KMS-11 (cell line): ENCODE measurements around the gene STAP1.

Source experiments
- H2AFZ ChIP-seq: fragments of 200-600 bp; sonication (generic); 2 replicates; pipeline ENCODE4 v1.6.1; 2016; ENCODE audit warnings: antibody characterized with exemption, mixed run types, low read depth
- H3K27ac ChIP-seq: fragments of 200-600 bp; sonication (generic); 2 replicates; pipeline ENCODE4 v1.6.1; 2016; ENCODE audit warnings: mild to moderate bottlenecking, mixed run types
- H3K27me3 ChIP-seq: fragments of 200-600 bp; sonication (generic); 2 replicates; pipeline ENCODE4 v1.6.1; 2017; ENCODE audit warnings: mild to moderate bottlenecking, low read depth, mixed run types, moderate library complexity; ENCODE audit not compliant: insufficient read depth
- H3K36me3 ChIP-seq: fragments of 200-600 bp; sonication (generic); 2 replicates; pipeline ENCODE4 v1.6.1; 2017; ENCODE audit warnings: mild to moderate bottlenecking, mixed run types; ENCODE audit not compliant: insufficient read depth
- H3K4me1 ChIP-seq: fragments of 200-600 bp; sonication (generic); 2 replicates; pipeline ENCODE4 v1.6.1; 2016; ENCODE audit warnings: mild to moderate bottlenecking, low read depth, mixed run types; ENCODE audit not compliant: poor library complexity, severe bottlenecking
- H3K4me2 ChIP-seq: fragments of 200-600 bp; sonication (generic); 2 replicates; pipeline ENCODE4 v1.7.0; 2016; ENCODE audit warnings: mild to moderate bottlenecking, mixed run types
- H3K4me3 ChIP-seq: fragments of 200-600 bp; sonication (generic); IDR thresholded peaks from 2 replicates; pipeline ENCODE4 v1.6.1; 2017; ENCODE audit warnings: low read depth, low read length, mixed read lengths; ENCODE audit not compliant: insufficient read depth
- H3K79me2 ChIP-seq: fragments of 200-600 bp; sonication (generic); 2 replicates; pipeline ENCODE4 v1.6.1; 2016; ENCODE audit warnings: low read depth, mixed run types; ENCODE audit not compliant: insufficient read depth
- H3K9ac ChIP-seq: fragments of 200-600 bp; sonication (generic); 2 replicates; pipeline ENCODE4 v1.6.1; 2016; ENCODE audit warnings: mild to moderate bottlenecking, mixed run types
- H4K20me1 ChIP-seq: fragments of 200-600 bp; sonication (generic); 2 replicates; pipeline ENCODE4 v1.6.1; 2016; ENCODE audit warnings: mild to moderate bottlenecking, mixed run types; ENCODE audit not compliant: insufficient read depth
- TF ChIP-seq, protein P1 (sequence below): fragments of 200-600 bp; sonication (generic); conservative IDR thresholded peaks from 2 replicates; pipeline ENCODE4 v1.6.1; 2017; ENCODE audit warnings: low read depth, mild to moderate bottlenecking, antibody characterized with exemption, low read length, moderate library complexity, mixed read lengths

Gene STAP1

DNA sequence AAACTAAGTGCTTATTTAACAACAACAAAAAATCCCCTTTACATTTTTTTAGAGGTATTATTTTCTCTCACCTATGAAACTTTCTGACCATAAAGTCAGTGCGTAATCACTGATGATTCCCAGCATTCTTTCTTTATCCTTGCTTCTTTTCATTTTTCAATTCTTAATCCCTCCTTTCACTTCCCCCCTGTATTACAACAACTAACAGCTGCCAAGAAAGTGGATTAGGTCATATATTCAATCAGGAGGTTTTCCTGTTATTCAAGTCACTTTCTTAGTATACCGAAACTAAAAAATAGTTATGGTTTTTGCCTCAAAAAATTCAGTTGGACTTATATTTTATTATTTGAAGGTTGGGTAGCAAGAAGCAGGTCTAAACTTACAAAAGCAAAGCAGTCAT is 2.1 kb upstream of the STAP1 start:
- no peak overlapping the region for H3K4me2 ChIP-seq
- no peak overlapping the region for H3K4me3 ChIP-seq
- no peaks in the 10 kb centered on the region for H3K27me3 ChIP-seq
- no peaks in the 10 kb centered on the region for H3K4me1 ChIP-seq
- H3K27ac ChIP-seq: no peak overlapping the region
- TF ChIP-seq, protein P1, sequence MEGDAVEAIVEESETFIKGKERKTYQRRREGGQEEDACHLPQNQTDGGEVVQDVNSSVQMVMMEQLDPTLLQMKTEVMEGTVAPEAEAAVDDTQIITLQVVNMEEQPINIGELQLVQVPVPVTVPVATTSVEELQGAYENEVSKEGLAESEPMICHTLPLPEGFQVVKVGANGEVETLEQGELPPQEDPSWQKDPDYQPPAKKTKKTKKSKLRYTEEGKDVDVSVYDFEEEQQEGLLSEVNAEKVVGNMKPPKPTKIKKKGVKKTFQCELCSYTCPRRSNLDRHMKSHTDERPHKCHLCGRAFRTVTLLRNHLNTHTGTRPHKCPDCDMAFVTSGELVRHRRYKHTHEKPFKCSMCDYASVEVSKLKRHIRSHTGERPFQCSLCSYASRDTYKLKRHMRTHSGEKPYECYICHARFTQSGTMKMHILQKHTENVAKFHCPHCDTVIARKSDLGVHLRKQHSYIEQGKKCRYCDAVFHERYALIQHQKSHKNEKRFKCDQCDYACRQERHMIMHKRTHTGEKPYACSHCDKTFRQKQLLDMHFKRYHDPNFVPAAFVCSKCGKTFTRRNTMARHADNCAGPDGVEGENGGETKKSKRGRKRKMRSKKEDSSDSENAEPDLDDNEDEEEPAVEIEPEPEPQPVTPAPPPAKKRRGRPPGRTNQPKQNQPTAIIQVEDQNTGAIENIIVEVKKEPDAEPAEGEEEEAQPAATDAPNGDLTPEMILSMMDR: no peak
- no peak overlapping the region for H3K9ac ChIP-seq
- no peaks in the 10 kb centered on the region for H3K36me3 ChIP-seq
- H2AFZ ChIP-seq: no peak overlapping the region
- no peaks in the 10 kb centered on the region for H4K20me1 ChIP-seq
- H3K79me2 ChIP-seq: no peaks in the 10 kb centered on the region

DNA sequence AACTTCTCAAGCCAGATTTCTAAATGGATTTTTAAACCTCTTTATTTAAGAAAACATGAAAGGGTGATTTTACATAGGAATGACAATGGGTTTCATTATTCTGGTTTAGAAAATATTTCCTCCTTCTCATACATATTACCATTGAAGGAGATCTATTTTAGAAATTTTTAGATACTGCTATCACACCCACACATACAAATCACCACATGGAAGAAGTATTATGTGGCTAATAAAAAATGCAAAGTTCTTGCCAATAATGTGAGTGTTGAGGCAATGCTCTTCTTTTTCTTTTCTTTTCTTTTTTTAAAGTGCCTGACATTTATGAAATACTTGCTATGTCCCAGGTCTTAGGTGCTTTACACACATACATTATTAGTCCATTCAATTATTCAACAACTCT is 6.8 kb downstream of the STAP1 start:
- TF ChIP-seq, protein P1: no peak
- no peak overlapping the region for H3K4me2 ChIP-seq

DNA sequence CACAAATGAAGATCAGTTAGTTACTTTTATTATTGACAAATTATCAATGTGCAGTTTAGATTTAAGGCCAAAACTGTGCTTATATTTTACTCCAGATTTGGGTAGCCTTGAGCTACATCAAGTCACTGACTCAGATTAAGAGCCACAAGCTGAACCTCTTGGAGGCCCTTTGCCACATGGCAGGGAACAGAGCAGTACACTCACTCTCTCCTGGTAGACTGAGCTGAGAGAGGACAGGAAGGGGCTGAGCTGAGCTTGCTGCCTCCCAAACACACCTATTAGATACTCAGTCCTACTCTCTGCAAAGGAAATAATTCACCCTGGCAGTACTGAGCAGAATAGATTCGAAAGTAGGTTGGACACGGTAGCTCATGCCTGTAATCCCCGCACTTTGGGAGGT is 7.8 kb downstream of the STAP1 start:
- no peaks in the 10 kb centered on the region for H3K79me2 ChIP-seq
- no peak overlapping the region for H3K4me2 ChIP-seq
- no peaks in the 10 kb centered on the region for H3K4me1 ChIP-seq
- no peak overlapping the region for H3K27ac ChIP-seq
- no peak overlapping the region for H3K9ac ChIP-seq
- TF ChIP-seq, protein P1: no peak
- H4K20me1 ChIP-seq: no peaks in the 10 kb centered on the region
- no peak overlapping the region for H3K4me3 ChIP-seq
- no peak overlapping the region for H2AFZ ChIP-seq
- H3K27me3 ChIP-seq: no peaks in the 10 kb centered on the region
- no peaks in the 10 kb centered on the region for H3K36me3 ChIP-seq

More for the DNA sequence above, 6.8 kb downstream of the STAP1 start:
- no peaks in the 10 kb centered on the region for H3K27me3 ChIP-seq
- H3K27ac ChIP-seq: no peak overlapping the region
- H2AFZ ChIP-seq: no peak overlapping the region
- H3K4me1 ChIP-seq: no peaks in the 10 kb centered on the region
- H3K36me3 ChIP-seq: no peaks in the 10 kb centered on the region
- no peaks in the 10 kb centered on the region for H4K20me1 ChIP-seq
- H3K4me3 ChIP-seq: no peak overlapping the region
- H3K9ac ChIP-seq: no peak overlapping the region
- H3K79me2 ChIP-seq: no peaks in the 10 kb centered on the region

DNA sequence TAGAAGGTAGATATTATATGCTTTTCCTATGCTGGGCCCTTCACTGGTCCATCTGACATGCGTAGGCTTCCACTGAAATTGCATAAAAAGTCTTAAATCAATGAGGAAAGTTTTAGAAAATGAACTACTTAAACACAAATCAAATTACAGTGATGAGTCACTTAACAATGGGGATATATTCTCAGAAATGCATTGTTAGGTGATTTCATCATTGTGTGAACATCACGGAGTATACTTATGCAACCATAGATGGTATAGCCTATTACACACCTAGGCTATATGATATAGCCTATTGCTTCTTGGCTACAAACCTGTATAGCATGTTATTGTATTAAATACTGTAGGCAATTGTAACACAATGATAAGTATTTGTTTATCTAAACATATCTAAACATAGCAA is 10.3 kb downstream of the STAP1 start:
- H3K27ac ChIP-seq: no peak overlapping the region
- H3K79me2 ChIP-seq: no peaks in the 10 kb centered on the region
- TF ChIP-seq, protein P1: no peak
- no peak overlapping the region for H2AFZ ChIP-seq
- H3K9ac ChIP-seq: no peak overlapping the region
- H3K4me1 ChIP-seq: no peaks in the 10 kb centered on the region
- H4K20me1 ChIP-seq: no peaks in the 10 kb centered on the region
- H3K4me3 ChIP-seq: no peak overlapping the region
- H3K36me3 ChIP-seq: no peaks in the 10 kb centered on the region
- H3K4me2 ChIP-seq: no peak overlapping the region
- no peaks in the 10 kb centered on the region for H3K27me3 ChIP-seq
